AG09319 (cell line): ENCODE data around the gene SNCA.

Experiments used
- DNase-seq: peaks from one replicate; pipeline ENCODE4 v3.0.0-alpha.2; 2010; ENCODE audit warnings: low read depth; ENCODE audit errors: extremely low read depth
- TF ChIP-seq, protein P1 (sequence below): IDR thresholded peaks from 2 replicates; pipeline ENCODE4 v1.5.1; 2011; ENCODE audit warnings: low read depth, mild to moderate bottlenecking, inconsistent platforms, low read length, moderate library complexity

SNCA gene

DNA sequence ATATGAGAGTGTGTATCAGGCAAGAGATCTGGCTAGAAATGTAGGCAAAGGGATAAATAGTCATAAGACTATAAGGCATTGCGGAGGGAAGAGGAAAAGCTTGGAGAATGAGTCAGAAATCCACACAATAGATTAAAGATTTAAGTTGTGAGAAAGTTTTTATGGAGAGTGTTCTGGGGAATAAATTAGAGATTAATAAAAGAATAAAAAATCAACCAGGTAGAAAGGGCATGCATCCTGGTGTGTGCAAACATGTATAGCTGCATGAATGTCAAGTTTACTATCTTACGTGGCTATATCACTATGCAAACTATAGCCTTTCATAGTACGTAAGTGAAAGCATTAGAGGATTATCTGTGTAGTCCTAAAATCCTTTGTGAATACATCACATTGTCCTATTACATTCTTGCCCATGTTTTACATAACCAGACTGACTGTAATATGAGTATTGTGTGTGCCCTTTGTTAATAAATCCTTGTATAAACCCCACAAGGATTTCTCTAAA lies 36.9 kb downstream of the SNCA start:
- TF ChIP-seq, protein P1, sequence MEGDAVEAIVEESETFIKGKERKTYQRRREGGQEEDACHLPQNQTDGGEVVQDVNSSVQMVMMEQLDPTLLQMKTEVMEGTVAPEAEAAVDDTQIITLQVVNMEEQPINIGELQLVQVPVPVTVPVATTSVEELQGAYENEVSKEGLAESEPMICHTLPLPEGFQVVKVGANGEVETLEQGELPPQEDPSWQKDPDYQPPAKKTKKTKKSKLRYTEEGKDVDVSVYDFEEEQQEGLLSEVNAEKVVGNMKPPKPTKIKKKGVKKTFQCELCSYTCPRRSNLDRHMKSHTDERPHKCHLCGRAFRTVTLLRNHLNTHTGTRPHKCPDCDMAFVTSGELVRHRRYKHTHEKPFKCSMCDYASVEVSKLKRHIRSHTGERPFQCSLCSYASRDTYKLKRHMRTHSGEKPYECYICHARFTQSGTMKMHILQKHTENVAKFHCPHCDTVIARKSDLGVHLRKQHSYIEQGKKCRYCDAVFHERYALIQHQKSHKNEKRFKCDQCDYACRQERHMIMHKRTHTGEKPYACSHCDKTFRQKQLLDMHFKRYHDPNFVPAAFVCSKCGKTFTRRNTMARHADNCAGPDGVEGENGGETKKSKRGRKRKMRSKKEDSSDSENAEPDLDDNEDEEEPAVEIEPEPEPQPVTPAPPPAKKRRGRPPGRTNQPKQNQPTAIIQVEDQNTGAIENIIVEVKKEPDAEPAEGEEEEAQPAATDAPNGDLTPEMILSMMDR: no peak
- DNase-seq: no peak

DNA sequence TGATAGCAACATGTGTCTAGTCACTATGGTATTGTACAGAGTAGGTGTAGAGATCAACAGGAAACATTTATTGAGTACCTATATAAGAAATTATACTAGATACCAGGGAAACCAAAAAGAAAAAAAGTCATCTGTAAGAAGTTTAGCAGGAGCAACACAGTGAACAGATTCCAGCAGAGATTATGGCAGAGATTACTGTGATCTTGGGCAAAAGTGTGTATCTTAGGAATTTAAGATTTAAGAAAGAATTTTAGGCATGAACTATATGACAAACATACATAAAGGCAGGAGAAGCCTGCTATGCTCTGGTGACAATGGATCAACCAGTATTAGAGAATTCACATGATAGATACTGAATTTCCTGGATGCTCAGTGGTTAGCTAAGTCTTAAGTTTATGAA lies 37.9 kb downstream of the SNCA start:
- TF ChIP-seq, protein P1: no peak

DNA sequence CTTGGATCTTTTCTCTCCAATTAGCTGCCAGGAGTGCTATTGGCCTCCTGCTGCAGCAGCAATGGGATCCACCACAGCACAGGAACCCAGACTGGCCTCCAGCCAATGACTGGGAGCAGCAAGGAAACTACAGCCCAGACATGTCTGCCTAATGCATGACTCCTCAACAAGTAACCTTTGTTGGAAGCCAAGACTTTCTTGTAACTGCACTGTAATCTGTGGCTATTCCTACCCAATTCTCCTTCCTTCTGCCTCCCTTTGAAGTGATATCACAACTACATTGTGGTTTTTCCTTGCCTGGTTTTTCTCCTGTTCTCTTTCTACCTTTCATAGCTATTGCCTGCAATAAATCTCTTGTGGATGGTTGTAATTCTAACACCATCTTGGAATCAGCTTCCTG lies 39.8 kb downstream of the SNCA start:
- TF ChIP-seq, protein P1: no peak
- DNase-seq: no peak

More for the DNA sequence above, 37.9 kb downstream of the SNCA start:
- no peak for DNase-seq

DNA sequence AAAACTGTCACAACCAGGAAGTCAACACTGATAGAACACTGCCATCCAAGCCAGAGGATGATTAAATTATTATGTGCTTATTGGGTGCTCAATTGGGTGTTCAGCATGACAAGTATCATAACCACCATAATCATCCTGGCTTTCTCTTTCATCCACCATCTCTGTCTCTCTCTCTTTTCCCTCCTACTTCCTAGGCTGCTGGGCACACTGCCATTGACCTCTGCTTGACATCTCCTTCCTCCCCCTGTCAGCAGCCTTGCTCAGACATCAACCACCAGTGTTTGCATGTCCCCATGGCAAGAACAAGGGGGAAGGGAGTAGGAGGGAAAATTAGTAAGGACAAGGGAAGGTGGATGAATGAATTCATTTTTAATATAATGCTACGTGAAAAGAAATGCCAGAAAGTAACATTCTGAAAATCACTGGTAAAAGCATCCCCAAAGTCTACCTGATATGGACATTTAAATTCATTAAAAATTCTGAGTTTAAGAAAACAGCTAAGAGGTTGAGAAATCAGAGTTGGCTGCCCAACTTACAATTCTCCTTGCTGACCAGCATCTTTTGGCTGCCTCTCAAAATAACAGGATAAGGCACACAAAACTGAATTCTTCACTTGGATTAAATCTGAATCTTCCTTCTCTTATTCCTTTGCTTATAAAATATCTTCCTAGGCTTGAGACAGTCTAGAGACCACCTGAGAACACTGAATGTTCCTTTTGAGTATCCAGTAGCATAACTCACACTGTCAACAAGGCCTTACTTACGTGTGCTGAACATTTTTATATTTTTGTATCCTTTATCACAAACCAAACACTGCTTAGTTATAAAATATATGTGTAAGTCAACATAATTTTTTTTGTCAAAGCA lies 48.5 kb downstream of the SNCA start:
- TF ChIP-seq, protein P1: no peak
- no peak for DNase-seq

DNA sequence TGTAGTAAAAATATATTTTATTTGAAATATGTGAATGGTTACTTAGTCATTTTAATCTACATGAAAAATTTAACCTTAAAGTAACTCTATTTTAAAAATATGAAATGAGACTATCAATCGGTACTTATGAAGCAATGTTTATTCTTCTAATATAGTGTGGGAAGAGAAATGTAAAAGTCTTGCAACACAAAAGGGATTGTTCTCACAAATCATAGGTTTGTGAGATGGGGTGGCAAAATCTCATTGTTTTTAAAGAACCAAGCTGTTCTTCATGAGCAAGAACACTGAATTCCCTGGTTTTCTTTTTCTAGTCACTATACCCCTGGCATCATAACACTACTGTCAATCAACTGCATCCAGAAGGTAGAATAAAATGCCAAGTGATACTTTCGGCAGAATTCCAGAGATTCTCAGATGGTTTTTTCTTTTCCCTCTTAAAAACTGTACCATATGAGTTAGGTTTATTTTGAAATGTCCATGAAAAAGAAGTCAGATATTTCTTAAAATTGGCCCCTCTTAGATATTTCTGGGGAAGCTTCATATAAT lies 52.2 kb downstream of the SNCA start:
- no peak for DNase-seq
- TF ChIP-seq, protein P1: no peak

DNA sequence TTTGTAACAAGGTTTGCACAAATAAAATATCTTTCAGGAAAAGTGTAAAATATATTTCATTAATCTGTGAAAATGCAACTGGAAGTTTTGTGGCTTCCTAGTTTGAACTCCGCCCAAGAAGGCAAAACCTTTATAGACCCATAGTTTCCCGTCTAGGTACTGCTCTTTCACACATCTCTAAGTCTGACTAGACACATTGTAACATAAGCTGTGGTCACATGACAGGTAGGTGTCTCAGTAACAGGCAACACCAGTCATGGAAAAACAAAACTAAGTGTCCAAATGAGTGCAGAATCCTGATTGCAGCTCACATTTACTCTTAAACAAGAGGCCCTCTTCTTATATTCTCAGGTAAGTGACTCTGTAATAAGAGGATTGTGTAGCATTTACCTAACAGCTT lies 55.6 kb downstream of the SNCA start:
- TF ChIP-seq, protein P1: no peak
- DNase-seq: no peak

DNA sequence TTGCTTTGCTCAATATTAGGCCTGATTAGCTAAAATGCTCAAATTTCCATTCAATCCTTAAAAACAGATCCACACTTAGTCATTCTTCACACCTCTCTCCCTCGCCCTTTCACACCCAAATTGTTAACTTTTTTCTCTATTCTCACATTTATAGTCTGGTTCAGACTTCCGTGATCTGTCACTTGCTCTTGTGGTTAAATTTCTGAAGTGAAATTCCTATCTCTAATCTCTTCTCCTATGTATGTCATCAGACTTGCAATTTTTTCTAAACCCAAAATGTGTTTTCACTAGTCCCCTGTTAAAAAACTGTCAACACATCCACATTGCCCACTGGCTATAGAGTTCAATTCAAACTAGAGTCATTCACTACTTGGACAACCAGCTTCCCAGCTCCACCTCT lies 63.2 kb downstream of the SNCA start:
- TF ChIP-seq, protein P1: no peak
- no peak for DNase-seq
